AG09309 (cell line): ENCODE measurements around the gene UXT.
A peak's percentile ranks its signal among the peaks of the same experiment; 100 is the strongest.

Experiments used
- DNase-seq: peaks from one replicate; pipeline ENCODE4 v3.0.0-alpha.2; 2010; ENCODE audit warnings: low read depth
- H3K4me3 ChIP-seq: 2 replicates; pipeline ENCODE4 v1.5.1; 2011; ENCODE audit warnings: mild to moderate bottlenecking, low read depth, low read length, moderate library complexity; ENCODE audit not compliant: control insufficient read depth
- TF ChIP-seq, protein P1 (sequence below): IDR thresholded peaks from 2 replicates; pipeline ENCODE4 v1.5.1; 2011; ENCODE audit warnings: mild to moderate bottlenecking, low read depth, low read length, inconsistent platforms; ENCODE audit not compliant: insufficient read depth, control insufficient read depth; ENCODE audit errors: missing control alignments

Gene UXT, protein sequence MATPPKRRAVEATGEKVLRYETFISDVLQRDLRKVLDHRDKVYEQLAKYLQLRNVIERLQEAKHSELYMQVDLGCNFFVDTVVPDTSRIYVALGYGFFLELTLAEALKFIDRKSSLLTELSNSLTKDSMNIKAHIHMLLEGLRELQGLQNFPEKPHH

DNA sequence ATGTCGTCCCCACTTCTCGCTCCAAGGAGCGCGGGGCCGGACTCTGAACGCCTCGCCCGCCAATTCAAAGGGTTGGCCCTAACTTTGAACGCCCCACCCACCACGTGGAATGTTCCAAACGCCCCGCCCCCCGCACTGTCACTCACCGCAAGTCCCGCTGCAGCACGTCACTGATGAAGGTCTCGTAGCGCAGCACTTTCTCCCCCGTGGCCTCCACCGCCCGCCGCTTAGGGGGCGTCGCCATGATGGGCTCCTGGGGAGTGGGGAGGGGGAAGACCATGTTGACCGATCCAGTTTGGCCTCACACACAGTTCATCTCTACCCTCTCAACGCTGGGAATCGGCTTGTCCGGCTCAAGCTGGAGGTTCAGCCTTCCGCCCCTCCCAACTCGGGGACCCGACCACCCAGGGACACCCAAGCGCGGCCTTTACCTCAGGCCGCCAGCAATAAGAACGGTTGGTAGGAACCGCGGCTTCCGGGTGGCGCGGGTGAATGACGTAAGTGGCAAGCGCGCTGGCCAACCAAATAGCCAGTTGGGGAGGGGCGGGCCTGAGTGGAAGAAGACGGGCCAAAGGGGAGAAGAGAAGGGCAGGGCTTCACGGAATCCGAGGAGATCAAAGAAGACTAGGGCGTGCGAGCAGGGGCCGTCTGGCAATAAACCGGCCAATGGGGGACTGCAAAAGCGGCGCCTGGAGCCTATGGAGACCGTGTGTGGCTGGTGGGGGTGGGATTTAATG, at the start of gene UXT:
Gene UXT, minus strand, starts transcription at position 497 of the 737 bp plus-strand sequence. Its CDS starts 253 bp downstream, at position 244.
- DNase-seq = peak; percentile 83
- TF ChIP-seq, protein P1, sequence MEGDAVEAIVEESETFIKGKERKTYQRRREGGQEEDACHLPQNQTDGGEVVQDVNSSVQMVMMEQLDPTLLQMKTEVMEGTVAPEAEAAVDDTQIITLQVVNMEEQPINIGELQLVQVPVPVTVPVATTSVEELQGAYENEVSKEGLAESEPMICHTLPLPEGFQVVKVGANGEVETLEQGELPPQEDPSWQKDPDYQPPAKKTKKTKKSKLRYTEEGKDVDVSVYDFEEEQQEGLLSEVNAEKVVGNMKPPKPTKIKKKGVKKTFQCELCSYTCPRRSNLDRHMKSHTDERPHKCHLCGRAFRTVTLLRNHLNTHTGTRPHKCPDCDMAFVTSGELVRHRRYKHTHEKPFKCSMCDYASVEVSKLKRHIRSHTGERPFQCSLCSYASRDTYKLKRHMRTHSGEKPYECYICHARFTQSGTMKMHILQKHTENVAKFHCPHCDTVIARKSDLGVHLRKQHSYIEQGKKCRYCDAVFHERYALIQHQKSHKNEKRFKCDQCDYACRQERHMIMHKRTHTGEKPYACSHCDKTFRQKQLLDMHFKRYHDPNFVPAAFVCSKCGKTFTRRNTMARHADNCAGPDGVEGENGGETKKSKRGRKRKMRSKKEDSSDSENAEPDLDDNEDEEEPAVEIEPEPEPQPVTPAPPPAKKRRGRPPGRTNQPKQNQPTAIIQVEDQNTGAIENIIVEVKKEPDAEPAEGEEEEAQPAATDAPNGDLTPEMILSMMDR = no peak
- H3K4me3 ChIP-seq = peak within 1 kb of the TSS; percentile 64

DNA sequence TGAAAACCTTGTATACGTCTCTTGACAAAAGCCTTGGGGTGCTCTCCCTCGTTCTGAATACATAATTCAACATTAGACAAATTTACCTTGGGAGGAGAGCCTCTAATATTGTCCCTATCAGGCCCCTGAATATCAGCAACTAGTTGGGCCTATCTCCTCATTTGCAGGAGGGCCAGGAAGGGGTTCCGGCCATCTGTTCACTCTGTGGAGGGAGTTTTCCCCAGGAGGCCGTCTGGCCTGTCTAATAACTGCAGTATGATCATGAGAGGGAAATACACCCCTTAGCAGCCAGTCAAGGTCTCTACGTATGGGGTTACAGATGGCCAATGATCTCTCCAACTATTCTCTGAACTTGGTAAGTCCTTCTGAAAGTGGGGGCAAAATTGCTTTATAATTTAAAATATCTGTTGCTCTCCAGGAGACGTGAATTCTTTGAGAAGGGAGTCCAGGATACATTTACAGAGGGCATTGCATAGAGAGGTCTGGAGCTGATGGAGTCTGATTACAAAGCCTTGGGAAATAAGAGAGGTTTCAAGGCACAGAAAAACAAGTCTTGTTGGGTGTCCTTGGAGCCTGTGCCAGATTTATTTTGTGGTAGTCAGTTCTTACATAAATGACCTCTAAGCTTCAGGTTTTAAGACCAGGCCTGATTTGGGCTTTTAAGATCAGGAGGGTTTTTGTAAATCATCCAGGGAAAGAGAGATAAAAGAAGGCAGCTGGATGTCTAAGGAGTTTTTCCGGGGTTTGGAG, 48.2 kb upstream of the UXT start:
- DNase-seq = no peak
- TF ChIP-seq, protein P1 = no peak
- H3K4me3 ChIP-seq = no peak overlapping the region

DNA sequence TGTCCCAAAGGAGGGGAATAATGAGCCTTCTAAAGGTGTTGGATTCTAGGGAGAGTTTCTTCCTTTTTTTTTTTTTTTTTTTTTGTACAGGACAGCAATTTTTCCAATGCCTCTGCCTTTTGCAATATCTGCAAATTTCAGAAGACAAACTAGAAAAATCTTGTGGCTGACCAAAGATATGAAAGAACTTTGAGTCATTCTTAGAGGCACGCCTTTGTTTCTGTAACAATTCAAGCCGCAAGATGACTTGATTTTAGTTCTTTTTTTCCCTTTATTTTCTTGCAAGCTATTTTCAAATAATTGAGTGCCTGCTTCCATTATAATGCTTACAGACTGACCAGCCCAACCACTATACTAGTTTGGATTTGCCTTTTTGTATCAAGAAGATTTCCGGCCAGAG, 47.6 kb upstream of the UXT start:
- peak; percentile 37 for DNase-seq
- TF ChIP-seq, protein P1 = no peak
- H3K4me3 ChIP-seq = no peak overlapping the region

DNA sequence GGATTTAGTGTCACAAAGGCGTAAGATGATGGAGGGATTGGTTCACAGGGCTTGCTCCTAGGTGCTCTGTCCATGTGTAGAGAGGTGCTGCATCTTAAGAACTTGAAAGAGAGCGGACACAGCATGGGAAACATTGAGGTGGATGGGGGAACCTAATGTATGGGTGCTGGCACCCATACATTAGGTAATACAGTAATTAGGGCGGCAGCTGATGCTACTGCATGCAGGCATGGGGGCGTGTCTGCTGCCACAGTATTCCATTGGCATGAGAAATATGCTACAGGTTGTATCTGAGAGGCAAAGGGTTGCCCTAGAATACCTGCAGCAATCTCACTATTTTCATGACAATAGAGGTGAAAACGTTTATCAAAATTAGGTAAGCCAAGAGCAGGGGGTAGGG, 45.8 kb upstream of the UXT start:
- TF ChIP-seq, protein P1 = no peak
- no peak for DNase-seq
- H3K4me3 ChIP-seq = no peak overlapping the region

DNA sequence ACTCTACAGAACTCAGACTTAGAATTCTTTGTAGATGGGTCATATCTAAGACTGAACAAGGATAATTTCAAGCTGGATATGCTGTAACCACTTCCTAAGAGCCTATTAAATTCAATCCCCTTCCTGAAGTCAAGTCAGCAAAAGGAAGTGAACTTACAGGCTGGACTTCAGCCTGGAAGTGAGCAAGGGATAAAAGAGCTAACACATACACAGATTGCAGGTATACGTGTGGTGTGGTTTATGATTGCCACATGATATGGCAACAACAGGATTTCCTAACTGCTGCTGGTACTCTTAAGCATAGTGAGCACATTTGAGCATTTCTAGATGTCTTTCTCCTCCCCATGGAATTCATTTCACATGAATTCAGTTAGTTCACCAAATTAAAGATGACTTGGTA, 38.2 kb upstream of the UXT start:
- DNase-seq = no peak
- TF ChIP-seq, protein P1 = no peak
- H3K4me3 ChIP-seq = no peak overlapping the region

DNA sequence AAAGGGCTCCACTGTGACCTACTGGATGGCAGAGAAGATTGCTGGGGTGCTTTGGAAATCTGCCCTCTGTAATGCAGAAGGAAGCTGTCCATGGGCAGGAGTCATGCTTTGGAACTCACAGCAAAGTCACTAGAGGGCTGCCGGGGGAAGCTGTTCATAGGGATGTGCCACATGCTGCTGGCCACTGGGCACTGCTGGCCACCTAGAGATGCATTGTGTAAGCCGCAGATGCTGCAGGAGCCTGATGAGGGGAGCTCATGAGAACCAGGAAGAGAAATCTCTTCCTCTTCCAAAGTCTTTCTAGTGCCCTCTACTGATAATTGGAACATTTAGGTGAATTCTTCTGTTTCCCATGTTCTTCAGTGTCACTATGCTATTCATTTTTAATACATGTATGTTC, 31.2 kb upstream of the UXT start:
- TF ChIP-seq, protein P1 = no peak
- no peak overlapping the region for H3K4me3 ChIP-seq
- no peak for DNase-seq
